HG03103 (cell line): Measurements from ENCODE around the gene BRIP1.
"Not testable (repeated sequence)": the region's sequence is repeated elsewhere in the genome, so short reads cannot be mapped to it uniquely, and the experiment has no call there.

Experiments
- ATAC-seq: cut with Tn5 transposase; IDR thresholded peaks from one replicate; pipeline ENCODE4 v1.9.1; 2021; ENCODE audit warnings: low read depth; ENCODE audit not compliant: unreplicated experiment

The BRIP1 gene

DNA sequence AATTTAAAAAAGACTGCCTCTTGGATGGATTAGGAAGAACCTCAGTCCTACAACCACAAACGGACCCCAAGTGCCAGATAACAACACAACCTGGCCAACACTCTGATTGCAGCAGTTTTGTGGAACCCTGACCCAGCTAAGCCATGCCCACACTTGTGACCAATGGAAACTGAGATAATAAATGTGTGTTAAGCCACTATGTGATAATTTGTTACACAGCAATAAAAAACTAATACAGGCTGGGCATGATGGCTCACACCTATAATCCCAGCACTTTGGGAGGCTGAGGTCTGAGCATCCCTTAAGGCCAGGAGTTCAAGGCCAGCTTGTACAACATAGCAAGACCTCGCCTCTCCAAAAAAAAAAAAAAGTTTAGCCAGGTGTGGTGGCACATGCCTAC, 127.5 kb downstream of the BRIP1 start:
- no peak for ATAC-seq

DNA sequence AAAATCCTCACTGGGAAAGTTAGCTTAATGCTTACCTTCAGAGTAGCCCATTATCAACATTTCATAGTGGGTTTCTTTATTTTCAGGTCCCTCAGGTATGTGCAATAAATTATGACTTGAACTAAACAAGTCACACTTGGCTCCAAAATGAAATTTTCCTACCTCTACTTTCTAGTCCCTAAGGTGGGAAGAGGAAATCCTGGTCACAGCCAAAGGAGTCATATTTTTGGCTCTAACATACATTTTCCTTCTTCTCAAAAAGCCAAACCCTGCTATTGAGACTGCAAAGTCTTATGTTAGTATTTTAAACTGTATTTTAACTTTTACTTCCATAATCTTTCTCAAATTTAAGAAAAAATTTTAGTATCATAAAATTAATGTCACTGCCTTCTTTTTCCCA, 128.9 kb downstream of the BRIP1 start:
- ATAC-seq: no peak

DNA sequence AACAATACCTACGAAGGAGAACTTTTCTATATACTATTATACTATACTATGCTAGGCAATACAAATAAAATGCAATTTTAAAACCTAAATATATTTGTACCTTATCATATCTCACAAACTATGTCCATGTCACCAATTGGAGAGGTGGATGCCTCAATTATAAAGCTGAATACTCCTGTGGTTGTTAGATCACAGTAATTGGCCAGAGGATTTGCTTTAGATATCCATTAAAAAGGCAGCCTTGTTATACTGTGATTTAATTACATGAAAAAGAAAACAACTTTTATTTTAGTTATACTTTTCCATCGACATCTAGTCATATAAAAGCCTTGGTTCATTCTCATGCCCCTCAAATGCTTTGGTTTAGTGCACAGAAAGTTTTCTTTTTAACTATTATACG, 129.3 kb downstream of the BRIP1 start:
- ATAC-seq: no peak

DNA sequence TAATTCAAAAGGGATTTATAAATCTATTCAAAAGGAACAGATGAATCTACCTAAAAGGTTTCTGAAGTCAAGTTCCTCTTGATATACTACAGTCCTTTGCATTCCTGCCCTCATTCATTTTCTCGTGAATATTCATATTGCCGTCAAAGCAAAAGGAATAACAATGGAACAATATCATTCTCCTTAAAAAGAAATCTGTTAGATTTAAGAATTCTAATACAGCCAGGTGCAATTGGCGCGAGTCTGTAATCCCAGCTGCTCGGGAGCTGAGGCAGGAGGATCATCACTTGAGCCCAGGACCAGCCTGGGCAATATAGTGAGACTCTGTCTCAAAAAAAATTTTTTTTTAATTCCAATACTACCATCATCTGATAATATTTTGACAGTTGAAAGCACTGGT, 130.3 kb downstream of the BRIP1 start:
- ATAC-seq: no peak

DNA sequence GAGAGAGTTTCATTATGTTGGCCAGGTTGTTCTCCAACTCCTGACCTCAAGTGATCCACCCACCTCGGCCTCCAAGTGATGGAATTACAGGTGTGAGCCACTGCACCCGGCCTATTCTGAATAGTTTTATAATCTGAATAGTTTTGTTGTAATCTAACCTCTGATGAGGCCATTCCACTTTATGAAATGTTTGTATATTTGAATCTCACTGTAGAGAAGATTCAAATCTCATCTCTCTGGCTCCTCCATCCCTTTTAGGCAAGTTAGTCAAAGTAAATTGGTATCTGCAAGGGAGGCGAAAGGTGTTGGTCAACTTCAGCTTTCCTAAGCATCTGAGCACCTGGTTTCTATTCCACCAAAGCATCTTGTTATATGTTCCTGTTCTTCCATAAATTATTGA, 131.2 kb downstream of the BRIP1 start:
- ATAC-seq: no peak

DNA sequence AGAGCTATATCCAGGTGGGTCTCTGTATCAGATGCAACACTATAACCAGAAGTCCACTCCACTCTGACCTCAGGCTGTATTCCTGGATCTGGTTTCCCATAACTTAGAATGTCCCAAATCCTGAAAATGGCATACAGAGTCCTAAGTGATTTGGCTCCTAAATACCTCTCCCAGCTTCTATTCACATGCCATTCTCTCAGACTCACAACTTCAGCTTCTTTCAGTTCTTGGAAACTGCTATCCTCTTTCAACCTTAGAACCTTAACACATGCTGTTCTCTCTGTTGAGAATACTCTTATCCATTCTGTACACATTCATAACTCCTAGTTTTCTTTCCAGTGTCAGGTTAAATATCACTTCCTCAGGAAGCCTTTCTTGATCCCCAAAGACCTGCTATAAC, 132.0 kb downstream of the BRIP1 start:
- ATAC-seq: no peak

DNA sequence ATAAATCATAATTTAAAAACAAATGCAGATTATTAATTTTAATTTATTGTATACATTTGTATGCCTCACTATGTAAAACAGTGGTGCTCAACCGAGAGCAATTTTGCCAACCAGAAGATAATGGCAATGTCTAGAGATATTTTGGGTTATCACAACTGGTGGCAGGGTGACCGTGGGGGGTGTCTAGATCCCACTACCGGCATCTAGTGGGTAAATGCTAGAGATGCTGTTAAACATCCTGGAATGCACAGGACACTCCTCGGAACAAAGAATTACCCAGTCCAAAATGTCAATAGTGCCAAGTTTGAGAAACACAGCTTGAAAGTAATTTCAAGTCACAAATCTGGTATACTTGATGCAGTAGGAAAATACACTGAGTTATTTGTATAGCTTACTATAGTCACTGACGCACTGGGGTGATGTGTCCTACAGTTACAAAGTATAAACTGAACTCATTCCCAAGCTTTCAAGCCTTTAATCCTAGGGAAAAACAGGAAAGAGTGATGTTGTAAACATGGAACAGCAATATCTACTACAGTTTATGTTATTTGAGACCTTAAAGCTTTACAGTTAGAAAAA, 133.5 kb downstream of the BRIP1 start:
- ATAC-seq: no peak

DNA sequence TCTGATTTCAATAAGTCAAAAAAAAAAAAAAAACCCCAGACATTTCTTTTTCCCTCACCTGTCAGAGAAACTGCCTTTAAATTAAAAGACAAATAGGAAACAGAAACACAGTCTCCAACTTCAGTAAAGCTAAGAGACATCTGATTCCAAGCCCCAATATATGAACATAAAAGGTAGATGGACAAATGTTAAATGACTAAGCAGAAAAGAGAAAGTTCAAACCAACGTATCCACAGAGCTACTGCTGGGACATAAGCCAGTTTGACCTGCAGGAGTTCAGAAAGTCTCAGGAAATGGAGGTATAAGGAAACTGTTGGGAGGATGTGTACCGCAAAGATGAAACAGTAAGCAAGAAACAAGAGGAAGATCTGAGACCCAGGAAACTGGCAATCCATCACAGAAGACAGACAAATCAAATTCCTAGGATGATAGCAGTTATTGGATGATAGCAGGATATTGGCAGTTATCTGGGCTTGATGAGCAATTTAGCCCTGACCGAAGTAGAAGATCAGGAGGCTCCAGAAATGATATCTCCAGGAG, 135.0 kb downstream of the BRIP1 start:
- no peak for ATAC-seq

DNA sequence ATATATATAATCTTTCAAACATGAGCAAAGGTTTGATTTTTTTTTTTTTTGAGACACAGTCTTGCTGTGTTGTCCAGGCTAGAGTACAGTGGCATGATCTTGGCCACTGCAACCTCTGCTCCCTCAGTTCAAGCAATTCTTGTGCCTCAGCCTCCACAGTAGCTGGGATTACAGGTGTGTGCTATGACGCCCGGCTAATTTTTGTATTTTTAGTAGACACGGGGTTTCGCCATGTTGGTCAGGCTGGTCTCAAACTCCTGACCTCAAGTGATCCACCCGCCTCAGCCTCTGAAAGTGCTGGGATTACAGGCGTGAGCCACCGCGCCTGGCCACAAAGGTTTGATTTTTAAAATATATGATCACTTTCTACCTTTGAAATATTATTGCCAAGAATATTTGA, 135.5 kb downstream of the BRIP1 start:
- ATAC-seq: not testable (repeated sequence)

DNA sequence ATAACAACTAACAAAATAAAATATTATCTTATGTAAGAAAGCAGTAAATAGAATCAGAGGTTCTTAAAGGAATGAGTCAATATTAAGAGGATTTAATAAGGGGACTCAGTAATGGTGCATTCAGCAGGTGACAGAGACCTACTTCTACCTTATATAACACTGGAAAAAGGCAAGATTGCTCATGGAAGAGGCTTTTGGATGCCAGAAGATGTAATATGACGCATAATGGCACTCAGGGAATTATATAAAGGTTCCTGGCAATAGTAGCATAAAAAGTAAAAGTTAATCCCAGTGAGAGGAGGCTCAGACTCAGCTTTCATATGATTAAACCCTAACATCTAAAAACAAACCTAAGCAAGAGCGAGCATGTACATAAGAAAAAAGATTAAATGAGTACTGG, 136.4 kb downstream of the BRIP1 start:
- ATAC-seq: no peak

DNA sequence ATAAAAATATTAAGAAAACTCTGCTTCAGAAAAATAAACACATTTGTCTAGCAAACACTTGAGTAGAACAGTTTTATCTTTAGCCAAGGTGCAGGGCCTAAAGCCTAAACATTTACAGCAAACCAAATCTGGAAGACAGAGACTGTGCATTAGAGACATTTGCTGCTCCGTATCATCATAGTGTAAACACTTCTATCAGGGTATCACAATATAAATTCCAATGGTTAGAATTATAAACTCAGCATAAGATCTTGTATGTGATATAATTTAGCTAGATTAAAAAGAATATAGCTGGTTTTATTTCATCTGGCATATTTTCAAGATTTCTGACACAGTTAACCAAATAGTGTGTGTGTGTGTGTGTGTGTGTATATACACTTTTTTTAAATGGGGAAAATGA, 138.6 kb downstream of the BRIP1 start:
- ATAC-seq: no peak

DNA sequence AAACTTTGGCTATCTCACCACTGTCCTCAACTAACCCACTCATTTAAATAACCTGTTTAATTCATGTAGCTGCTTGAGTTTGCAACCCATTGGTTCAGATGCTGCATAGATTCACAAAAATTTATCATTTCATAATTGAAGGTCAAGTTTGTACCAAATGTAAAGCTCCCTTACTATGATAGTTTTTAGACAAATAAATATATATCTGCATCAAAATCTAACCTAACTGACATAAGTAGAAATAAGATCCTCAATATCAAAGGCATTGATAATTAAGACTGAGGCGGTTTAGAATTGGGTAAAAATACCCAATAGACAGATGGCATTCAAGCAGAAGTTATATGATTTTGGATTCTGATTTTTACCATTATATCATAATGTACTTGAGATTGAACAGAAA, 139.4 kb downstream of the BRIP1 start:
- no peak for ATAC-seq

DNA sequence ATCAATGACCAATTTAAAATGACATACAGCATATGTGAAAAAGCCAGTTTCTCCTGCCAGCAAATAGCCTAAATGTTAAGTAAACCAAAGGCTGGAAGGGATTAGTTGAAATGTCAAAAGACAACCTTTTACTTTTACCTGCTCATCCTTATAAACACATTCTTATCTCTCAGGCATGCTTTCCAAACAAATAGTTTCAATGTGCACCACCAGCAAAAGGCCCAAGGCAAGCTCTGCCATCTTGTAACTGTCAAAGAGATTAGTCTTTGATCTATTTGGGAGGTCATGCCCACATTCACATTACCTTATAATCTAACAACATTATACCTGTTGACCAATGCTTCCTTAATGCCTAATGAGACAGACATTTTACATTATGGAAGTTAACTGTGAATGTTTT, 140.1 kb downstream of the BRIP1 start:
- no peak for ATAC-seq

DNA sequence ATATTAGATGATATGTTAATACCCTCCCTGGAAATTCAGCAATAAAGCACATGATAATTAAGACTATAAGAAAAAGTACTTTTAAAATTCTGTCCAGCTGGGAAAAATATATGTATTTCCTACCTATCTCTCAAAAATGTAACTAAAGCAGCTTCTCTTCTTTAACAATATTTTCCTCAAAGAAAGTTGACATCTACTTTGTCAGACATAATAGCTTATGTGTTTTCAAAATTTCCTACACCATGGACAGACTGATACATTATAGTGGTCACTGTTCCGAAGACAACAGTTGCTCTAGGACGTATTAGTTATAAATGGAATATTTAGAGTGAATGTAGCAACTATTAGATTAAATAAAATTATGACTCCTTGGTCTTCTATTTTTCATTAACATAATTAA, 140.9 kb downstream of the BRIP1 start:
- ATAC-seq: no peak

DNA sequence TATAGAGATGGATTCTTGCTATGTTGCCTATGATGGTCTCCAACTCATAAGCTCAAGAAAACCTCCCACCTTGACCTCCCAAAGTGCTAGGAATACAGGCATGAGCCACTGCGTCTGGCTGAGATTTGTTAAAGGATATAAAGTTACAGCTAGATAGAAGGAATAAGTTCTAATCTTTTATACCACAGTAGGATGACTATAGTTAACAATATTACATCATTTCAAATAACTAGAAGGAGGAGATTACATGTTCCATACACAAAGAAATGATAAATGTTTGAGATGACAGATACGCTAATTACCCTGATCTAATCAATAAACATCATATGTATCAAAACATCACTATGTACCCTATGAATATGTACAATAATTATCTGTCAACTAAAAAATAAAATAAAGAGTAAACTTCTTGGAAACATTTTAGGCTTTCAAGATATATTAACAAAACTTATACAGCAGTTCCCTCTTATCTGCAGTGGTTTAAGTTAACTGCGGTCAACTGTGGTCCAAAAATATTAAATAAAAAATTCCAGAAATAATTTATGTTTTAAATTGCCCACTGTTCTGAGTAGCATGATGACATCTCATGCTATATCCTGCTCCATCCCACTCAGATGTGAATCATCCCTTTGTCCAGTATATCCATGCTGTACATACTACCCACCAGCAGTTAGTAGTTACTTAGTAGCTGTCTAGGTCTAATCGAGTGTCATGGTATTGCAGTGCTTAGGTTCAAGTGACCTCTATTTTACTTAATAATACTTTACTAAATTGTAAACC, 143.1 kb downstream of the BRIP1 start:
- ATAC-seq: no peak

DNA sequence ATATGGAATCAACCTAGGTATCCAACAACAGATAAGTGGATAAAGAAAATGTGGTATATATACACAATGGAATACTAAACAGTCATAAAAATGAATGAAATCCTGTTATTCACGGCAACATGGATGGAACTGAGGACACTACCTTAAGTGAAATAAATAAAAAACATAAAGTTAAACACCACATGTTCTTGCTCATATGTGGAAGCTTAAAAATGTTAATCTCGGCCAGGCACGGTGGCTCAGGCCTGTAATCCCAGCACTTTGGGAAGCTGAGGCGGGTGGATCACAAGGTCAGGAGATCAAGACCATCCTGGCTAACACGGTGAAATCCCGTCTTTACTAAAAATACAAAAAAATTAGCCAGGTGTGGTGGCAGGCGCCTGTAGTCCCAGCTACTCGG, 144.1 kb downstream of the BRIP1 start:
- not testable (repeated sequence) for ATAC-seq

DNA sequence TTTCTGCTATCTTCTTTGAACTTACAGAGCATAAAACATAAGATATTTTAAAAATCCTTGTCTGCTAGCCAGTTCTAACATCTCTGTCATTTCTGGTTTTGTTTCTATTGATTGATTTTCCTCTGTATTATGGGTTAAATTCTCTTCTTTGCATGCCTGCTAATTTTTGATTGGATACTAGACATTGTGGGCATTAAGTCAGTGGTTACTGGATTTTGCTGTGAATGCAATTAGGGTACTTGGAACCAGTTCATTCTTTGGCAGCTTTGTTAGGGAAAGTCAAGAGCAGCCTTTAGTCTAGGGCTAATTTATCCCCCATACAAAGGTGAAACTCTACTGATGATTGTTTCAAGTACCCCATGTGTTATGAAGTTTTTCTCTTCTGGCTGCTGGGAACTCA, 145.3 kb downstream of the BRIP1 start:
- no peak for ATAC-seq

DNA sequence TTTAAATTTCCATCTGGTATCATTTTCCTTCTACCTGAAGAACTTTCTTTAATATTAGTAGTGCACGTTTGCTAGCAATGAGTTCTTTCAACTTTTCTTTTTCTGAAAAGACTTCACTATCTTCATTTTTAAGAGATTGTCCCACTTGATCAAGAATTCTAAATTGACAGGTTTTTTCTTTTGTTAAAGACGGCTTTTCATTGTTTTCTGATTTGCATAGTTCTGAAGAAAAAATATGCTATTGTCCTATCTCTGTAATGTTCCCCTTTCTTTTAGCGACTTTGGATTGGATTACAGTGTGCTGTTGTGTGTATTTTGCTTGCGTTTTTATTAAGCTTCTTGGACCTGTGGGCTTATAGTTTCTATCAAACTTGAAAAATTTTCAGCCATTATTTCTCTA, 146.0 kb downstream of the BRIP1 start:
- ATAC-seq: no peak

DNA sequence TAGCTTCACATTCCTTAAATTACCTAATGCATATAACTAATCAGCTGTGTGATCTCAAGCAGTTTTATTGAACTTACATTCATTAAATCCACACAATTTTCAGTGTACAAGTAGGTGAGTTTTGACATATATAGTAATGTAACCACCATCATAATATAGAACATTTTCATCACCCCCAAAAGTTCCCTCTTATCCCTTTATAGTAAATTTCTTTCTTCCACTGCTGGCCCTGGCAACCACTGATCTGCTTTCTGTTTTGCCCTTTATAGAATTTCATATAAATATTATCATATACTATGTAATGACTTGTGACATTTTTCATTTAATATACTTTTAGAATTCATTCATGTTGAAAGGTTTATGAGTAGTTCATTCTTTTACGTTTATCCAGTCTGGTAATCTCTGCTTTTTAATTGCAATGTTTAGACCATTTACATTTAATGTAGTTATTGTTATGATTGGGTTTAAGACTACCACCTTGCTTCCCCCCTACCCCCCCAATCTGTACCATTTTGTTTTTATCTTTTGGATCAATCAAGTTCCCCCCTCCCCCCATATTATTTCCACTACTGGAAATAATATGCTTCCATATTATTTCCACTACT, 147.0 kb downstream of the BRIP1 start:
- no peak for ATAC-seq

DNA sequence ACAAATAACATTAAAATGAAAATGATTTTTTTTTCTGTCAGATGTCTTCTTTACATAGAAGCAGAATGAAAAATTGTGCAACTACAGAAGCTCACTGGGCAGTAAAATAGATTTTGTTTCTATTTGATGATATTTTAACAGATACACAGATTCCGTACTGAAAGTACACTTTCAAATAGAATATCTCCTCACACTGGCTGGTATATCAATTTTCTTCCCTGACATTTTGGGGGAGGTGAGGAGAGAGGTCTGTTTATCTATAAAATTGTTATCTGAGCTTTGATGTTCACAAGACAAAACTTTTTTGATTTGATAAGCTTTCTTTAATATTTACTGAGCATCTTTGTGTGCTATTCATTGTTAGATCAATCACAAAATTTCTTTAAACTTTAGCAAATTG, 148.0 kb downstream of the BRIP1 start:
- ATAC-seq: no peak

DNA sequence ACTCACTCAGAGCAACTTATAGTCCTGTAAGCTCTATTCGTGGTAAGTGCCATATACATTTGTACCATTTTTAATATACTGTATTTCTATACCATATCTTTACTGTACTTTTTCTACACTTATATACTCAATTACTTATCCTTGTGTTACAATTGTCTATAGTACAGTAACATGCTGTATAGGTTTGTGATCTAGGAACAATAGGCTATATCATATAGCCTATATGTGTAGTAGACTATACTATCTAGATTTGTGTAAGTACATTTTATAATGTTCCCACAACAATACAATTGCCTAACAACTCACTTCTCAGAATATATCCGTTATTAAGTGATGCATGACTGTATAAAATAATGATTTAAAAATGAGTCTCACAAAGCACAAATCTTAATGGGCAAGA, 149.0 kb downstream of the BRIP1 start:
- ATAC-seq: no peak

DNA sequence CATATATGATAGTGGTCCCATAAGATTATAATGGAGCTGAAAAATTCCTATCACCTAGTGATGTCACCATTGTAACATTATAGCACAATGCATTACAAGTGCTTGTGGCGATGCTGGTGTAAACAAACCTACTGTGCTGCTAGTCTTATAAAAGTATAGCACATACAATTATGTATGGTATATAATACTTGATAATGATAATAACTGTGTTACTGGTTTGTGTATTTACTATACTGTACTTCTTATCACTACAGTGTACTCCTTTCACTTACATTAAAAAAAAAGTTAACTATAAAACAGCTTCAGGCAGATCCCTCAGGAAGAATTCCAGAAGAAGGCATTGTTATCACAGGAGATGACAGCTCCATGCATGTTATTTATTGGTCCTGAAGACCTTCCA, 150.3 kb downstream of the BRIP1 start:
- ATAC-seq: no peak
